ENCODE results near the gene METTL1.

- TF ChIP-seq POLR2AphosphoS5 (IDR thresholded peaks at IDR 0.05; ENCODE audit: low read depth) (no peak), CTCF (IDR thresholded peaks at IDR 0.05; ENCODE audit: insufficient read depth, low read length) (no peak), REST (IDR thresholded peaks at IDR 0.05; ENCODE audit: insufficient replicate concordance, low read depth) (no peak)
Observed at GRCh38 chr12:57735198-57735855, 36.6 kb downstream of the METTL1 start.

All from HL-60 (cell line).